GM23338 (cell line): Measurements from ENCODE around the gene NT5C.

Experiments
- CREB1 ChIP-seq: fragments of 250-450 bp; sonication (Bioruptor Pico); IDR thresholded peaks from 2 replicates; pipeline ENCODE4 v1.5.0; 2020; ENCODE audit warnings: low read depth, mild to moderate bottlenecking, moderate library complexity
- EZH2 ChIP-seq: fragments of 200-600 bp; sonication (generic); IDR thresholded peaks from one replicate; pipeline ENCODE4 v1.8.0; 2017; ENCODE audit warnings: antibody characterized with exemption, mild to moderate bottlenecking, low read depth; ENCODE audit not compliant: unreplicated experiment
- EZH2phosphoT487 ChIP-seq: fragments of 200-600 bp; sonication (generic); IDR thresholded peaks from one replicate; pipeline ENCODE4 v1.8.1; 2018; ENCODE audit warnings: antibody characterized with exemption; ENCODE audit not compliant: unreplicated experiment
- JUNB ChIP-seq: IDR thresholded peaks from one replicate; pipeline ENCODE4 v1.6.1; 2016; ENCODE audit warnings: antibody characterized with exemption; ENCODE audit not compliant: unreplicated experiment
- NANOG ChIP-seq: IDR thresholded peaks from 2 replicates; pipeline ENCODE4 v1.6.1; 2016; ENCODE audit warnings: antibody characterized with exemption, borderline replicate concordance
- POLR2AphosphoS5 ChIP-seq: IDR thresholded peaks from 2 replicates; pipeline ENCODE4 v1.6.1; 2016; ENCODE audit warnings: antibody characterized with exemption, low read depth
- STAT1 ChIP-seq: IDR thresholded peaks from one replicate; pipeline ENCODE4 v1.6.1; 2016; ENCODE audit warnings: antibody characterized with exemption; ENCODE audit not compliant: unreplicated experiment
- ZNF331 ChIP-seq: fragments of 250-450 bp; sonication (Bioruptor Pico); IDR thresholded peaks from 2 replicates; pipeline ENCODE4 v1.5.0; 2020; ENCODE audit warnings: low read depth, mild to moderate bottlenecking, moderate library complexity
- ZNF462 ChIP-seq: fragments of 250-450 bp; sonication (Bioruptor Pico); IDR thresholded peaks from 2 replicates; pipeline ENCODE4 v1.5.0; 2020; ENCODE audit warnings: mild to moderate bottlenecking, moderate library complexity
- TF ChIP-seq, protein P1 (sequence below), 2 experiments: fragments of 200-600 bp in 1 of 2; sonication (generic) in 1 of 2; conservative IDR thresholded peaks; 2 replicates each; pipeline versions ENCODE4 v1.5.1 to v1.6.1; 2016 to 2017; ENCODE audit warnings: antibody characterized with exemption in 2 of 2, low read depth in 2 of 2, mild to moderate bottlenecking in 2 of 2, moderate library complexity in 1 of 2
- TF ChIP-seq, protein P2 (sequence below): IDR thresholded peaks from one replicate; pipeline ENCODE4 v1.6.1; 2018; ENCODE audit warnings: antibody characterized with exemption; ENCODE audit not compliant: unreplicated experiment
- TF ChIP-seq, protein P3 (sequence below): IDR thresholded peaks from 2 replicates; pipeline ENCODE4 v1.6.1; 2016; ENCODE audit warnings: antibody characterized with exemption

DNA sequence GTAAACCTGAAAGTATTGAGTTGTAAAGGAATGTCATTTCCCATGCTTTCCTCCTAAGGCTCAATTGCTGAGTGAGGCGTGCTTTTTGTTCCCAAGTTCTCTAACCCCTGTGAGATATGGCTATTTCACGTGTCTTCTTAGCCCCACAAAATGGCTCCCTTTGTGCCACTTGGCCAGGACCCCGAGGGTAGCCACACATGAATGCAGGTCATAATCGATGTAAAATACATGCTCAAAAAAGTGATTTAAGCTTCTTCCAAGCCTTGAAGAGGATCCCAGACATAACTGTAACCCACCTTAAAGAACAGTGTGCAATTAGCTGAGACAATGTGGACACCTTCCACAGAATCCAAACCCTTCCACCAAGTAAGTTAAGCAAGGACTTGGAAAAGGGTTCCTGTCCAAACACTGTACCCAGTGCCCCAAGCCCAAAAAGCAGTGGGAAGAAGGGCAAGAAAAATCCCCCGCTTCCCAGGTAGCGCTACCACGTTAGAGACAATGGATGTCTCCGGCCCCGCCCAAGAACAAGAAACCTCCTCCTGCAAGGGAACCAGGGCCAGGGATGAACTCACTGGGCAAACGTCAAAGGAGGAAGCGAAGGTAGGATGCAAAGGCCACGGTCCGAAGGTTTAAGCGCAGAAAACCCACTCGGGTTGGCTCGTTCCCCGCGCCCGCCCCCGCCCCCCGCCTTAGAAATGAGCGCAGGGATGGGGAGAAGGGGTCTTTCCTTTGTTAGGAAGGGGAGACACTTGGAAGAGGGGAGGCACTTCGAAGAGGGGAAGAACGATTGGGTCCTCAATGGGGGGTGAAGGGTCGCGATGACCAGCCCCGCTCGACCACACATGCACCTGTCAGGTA lies 21.6 kb upstream of the NT5C start:
- TF ChIP-seq, protein P1, sequence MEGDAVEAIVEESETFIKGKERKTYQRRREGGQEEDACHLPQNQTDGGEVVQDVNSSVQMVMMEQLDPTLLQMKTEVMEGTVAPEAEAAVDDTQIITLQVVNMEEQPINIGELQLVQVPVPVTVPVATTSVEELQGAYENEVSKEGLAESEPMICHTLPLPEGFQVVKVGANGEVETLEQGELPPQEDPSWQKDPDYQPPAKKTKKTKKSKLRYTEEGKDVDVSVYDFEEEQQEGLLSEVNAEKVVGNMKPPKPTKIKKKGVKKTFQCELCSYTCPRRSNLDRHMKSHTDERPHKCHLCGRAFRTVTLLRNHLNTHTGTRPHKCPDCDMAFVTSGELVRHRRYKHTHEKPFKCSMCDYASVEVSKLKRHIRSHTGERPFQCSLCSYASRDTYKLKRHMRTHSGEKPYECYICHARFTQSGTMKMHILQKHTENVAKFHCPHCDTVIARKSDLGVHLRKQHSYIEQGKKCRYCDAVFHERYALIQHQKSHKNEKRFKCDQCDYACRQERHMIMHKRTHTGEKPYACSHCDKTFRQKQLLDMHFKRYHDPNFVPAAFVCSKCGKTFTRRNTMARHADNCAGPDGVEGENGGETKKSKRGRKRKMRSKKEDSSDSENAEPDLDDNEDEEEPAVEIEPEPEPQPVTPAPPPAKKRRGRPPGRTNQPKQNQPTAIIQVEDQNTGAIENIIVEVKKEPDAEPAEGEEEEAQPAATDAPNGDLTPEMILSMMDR (conservative IDR thresholded peaks at IDR 0.05; ENCODE audit: low read depth in 2 of 2), result no peak
- no peak for TF ChIP-seq EZH2
- TF ChIP-seq, protein P2, sequence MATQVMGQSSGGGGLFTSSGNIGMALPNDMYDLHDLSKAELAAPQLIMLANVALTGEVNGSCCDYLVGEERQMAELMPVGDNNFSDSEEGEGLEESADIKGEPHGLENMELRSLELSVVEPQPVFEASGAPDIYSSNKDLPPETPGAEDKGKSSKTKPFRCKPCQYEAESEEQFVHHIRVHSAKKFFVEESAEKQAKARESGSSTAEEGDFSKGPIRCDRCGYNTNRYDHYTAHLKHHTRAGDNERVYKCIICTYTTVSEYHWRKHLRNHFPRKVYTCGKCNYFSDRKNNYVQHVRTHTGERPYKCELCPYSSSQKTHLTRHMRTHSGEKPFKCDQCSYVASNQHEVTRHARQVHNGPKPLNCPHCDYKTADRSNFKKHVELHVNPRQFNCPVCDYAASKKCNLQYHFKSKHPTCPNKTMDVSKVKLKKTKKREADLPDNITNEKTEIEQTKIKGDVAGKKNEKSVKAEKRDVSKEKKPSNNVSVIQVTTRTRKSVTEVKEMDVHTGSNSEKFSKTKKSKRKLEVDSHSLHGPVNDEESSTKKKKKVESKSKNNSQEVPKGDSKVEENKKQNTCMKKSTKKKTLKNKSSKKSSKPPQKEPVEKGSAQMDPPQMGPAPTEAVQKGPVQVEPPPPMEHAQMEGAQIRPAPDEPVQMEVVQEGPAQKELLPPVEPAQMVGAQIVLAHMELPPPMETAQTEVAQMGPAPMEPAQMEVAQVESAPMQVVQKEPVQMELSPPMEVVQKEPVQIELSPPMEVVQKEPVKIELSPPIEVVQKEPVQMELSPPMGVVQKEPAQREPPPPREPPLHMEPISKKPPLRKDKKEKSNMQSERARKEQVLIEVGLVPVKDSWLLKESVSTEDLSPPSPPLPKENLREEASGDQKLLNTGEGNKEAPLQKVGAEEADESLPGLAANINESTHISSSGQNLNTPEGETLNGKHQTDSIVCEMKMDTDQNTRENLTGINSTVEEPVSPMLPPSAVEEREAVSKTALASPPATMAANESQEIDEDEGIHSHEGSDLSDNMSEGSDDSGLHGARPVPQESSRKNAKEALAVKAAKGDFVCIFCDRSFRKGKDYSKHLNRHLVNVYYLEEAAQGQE, result no peak
- TF ChIP-seq POLR2AphosphoS5, result no peak; the same call in 1 of the 2 replicates
- no peak for TF ChIP-seq EZH2phosphoT487
- no peak for TF ChIP-seq NANOG
- TF ChIP-seq ZNF462 (CRISPR knock-in tag), result no peak
- TF ChIP-seq CREB1 (CRISPR knock-in tag), result no peak
- no peak for TF ChIP-seq JUNB
- no peak for TF ChIP-seq ZNF331 (CRISPR knock-in tag)
- TF ChIP-seq, protein P3, sequence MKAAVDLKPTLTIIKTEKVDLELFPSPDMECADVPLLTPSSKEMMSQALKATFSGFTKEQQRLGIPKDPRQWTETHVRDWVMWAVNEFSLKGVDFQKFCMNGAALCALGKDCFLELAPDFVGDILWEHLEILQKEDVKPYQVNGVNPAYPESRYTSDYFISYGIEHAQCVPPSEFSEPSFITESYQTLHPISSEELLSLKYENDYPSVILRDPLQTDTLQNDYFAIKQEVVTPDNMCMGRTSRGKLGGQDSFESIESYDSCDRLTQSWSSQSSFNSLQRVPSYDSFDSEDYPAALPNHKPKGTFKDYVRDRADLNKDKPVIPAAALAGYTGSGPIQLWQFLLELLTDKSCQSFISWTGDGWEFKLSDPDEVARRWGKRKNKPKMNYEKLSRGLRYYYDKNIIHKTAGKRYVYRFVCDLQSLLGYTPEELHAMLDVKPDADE, result no peak
- no peak for TF ChIP-seq STAT1
